ENCODE results near the gene IL15RA.

GRCh38 chr10:5964736-5965135 is 12.6 kb downstream of the IL15RA start:
- TF ChIP-seq POLR2A (IDR thresholded peaks at IDR 0.05) = no peak
- TF ChIP-seq, protein P1, sequence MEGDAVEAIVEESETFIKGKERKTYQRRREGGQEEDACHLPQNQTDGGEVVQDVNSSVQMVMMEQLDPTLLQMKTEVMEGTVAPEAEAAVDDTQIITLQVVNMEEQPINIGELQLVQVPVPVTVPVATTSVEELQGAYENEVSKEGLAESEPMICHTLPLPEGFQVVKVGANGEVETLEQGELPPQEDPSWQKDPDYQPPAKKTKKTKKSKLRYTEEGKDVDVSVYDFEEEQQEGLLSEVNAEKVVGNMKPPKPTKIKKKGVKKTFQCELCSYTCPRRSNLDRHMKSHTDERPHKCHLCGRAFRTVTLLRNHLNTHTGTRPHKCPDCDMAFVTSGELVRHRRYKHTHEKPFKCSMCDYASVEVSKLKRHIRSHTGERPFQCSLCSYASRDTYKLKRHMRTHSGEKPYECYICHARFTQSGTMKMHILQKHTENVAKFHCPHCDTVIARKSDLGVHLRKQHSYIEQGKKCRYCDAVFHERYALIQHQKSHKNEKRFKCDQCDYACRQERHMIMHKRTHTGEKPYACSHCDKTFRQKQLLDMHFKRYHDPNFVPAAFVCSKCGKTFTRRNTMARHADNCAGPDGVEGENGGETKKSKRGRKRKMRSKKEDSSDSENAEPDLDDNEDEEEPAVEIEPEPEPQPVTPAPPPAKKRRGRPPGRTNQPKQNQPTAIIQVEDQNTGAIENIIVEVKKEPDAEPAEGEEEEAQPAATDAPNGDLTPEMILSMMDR (IDR thresholded peaks at IDR 0.05) = no peak

Measured in adrenal gland (tissue), 5 donors.